ENCODE results near the gene MTA2. TPM values are rescaled to one million over a fixed set of nuclear protein-coding genes. Genes with fewer than 3 reads are reported as not detected.
A peak's percentile ranks its signal among the peaks of the same experiment; 100 is the strongest.
"Not testable (repeated sequence)": the region's sequence is repeated elsewhere in the genome, so short reads cannot be mapped to it uniquely, and the experiment has no call there.

Gene MTA2
- total RNA-seq, 1 donor, result 110 TPM

DNA sequence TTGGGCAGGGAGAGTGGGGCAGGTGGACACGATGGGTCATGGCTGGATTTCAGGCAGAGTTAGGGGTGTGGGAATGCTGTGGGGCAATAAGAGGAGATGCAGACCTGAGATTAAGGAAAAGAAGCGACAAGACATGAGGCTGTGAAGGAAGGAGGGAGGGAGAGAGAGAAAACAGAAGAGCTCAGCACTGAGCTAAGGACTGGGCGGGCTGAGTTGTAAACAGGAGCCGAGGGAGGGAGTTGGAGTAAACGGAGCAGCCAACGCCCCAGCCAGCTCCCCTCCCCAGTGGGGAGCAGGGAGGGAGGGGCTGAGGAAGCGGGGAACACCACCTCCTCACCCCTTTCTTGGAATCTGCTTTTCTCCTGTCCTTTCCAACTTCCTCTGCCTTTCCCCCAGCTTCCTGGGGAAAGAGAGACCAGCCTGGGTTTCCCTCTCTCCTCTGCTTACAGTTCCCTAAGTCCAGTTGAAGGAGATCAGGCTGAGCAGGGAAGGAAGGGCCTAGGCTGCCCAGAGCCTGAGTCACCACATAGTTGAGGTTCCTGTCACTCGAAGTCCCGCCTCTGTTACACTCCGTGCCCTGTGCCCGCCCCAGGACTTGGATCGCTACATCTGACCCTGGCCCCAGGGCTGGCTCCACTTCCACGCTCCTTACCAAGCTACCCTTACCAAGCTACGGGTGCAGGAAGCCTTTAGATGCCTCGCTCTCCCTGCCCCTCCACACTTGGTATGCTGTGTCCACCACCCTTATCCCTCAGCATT, 48.4 kb downstream of the MTA2 start:
- peak overlapping the region; percentile 57 for H3K4me3 ChIP-seq (ENCODE audit: low read depth, low read length)
- TF ChIP-seq, protein P1, sequence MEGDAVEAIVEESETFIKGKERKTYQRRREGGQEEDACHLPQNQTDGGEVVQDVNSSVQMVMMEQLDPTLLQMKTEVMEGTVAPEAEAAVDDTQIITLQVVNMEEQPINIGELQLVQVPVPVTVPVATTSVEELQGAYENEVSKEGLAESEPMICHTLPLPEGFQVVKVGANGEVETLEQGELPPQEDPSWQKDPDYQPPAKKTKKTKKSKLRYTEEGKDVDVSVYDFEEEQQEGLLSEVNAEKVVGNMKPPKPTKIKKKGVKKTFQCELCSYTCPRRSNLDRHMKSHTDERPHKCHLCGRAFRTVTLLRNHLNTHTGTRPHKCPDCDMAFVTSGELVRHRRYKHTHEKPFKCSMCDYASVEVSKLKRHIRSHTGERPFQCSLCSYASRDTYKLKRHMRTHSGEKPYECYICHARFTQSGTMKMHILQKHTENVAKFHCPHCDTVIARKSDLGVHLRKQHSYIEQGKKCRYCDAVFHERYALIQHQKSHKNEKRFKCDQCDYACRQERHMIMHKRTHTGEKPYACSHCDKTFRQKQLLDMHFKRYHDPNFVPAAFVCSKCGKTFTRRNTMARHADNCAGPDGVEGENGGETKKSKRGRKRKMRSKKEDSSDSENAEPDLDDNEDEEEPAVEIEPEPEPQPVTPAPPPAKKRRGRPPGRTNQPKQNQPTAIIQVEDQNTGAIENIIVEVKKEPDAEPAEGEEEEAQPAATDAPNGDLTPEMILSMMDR (IDR thresholded peaks at IDR 0.05; ENCODE audit: insufficient read depth, low read length), result no peak
- DNase-seq (ENCODE audit: low read depth), result peak; percentile 96

DNA sequence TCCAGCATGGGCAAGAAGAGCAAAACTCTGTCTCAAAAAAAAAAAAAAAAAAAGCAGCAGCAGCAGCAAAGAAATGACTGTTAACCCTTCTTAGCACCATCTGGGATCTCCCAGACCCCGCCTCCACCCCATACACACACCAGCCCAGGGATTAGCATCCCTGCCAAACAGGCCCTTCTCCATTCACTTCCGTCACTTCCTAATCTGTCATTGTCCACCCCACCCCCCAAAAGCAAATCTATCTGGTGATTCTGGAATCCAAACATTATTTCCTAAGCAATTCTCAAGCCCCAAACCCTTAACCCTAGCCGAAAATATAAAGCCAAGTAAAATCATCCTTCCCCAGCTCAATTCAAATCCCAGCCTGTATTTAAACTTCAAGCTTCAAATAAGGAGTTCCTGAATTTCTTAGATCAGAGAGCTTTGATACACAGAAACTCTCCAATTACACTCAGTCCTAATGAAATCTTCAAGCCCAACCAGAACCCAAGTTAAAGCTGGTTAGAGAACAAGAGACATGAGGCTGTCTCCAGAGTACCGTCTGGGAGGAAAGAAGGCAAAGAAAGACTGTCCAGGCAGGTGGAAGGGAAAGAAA, 49.1 kb downstream of the MTA2 start:
- peak; percentile 35 for DNase-seq (ENCODE audit: low read depth)
- TF ChIP-seq, protein P1 (IDR thresholded peaks at IDR 0.05; ENCODE audit: insufficient read depth, low read length), result no peak
- peak overlapping the region; percentile 57 for H3K4me3 ChIP-seq (ENCODE audit: low read depth, low read length)

DNA sequence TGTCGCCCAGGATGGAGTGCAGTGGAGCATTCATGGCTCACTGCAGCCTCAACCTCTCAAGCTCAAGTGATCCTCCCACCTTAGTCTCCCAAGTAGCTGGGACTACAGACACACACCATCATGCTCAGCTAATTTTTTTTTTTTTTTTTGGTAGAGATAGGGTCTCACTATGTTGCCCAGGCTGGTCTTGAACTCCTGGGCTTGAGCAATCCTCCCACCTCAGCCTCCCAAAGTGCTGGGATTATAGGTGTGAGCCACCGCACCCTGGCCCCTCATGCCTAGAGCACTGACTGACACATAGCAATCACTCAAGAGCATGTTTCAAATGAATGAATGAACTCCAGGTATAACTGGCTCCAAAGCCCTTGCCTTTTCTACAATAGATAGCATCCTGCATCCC, 51.2 kb downstream of the MTA2 start:
- DNase-seq (ENCODE audit: low read depth); H3K4me3 ChIP-seq (ENCODE audit: low read depth, low read length): not testable (repeated sequence)

DNA sequence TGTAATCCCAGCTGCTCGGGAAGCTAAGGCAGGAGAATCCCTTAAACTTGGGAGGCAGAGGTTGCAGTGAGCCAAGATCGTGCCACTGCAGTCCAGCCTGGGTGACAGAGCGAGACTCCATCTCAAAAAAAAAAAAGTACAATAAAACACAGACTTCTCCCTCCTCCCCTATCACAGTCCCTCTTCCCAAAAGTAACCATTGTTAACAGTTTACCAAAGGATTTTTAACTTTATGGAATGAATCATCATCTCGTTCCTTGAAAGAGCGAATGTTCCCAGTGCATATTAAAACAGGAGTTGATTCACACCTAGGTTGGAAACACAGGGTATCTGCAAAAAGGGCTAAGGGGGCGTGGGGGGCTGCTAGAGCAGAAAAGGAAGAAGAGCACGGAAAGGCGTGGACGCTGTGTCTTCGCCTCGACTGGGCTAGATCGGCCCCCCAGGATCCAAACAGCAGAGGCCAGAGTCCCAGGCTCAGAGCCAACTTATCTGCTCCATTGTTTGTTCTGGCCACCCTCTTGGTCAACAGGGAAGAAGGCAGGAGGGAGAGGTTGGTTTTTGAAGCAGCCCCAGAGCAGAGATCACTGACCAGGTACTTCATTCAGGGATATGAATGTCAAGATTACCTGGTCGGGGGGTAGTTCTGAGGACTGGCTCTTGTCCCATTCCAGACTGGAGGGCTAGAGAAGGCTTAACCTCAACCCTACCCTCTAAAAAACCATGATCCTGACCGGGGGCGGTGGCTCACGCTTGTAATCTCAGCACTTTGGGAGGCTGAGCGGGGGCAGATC, 52.9 kb downstream of the MTA2 start:
- peak; percentile 73 for DNase-seq (ENCODE audit: low read depth)
- TF ChIP-seq, protein P1 (IDR thresholded peaks at IDR 0.05; ENCODE audit: insufficient read depth, low read length), result no peak
- H3K4me3 ChIP-seq (ENCODE audit: low read depth, low read length), result peak overlapping the region; percentile 41

DNA sequence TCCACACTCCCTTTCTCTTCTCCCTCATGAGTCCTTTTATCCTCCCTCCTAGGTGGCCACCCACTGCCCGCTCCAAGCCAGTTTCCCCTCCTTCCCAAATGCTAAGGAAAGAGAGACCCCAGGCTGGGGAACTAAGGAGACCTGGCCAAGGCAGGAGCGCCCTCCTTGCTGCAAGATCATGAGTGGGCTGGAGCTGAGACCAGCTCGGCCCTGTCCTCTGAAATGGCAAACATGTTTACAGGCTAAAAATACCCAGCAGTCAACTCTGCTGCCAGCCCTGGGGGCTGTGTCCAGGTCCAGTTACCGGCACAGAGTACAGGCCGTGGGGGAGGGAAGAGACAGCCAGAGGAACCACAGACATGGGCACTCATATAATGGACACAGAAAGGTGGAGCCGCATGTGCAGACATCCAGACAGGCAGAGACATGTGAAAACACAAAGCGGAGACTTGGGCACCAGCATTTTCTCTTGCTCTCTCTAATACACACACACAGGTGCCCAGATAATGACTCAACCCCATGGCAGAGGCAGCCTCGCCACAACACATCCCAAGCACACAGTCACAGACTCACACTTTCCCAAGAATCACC, 53.9 kb downstream of the MTA2 start:
- peak overlapping the region; percentile 93 for H3K4me3 ChIP-seq (ENCODE audit: low read depth, low read length)
- TF ChIP-seq, protein P1 (IDR thresholded peaks at IDR 0.05; ENCODE audit: insufficient read depth, low read length), result no peak
- no peak for DNase-seq (ENCODE audit: low read depth)

DNA sequence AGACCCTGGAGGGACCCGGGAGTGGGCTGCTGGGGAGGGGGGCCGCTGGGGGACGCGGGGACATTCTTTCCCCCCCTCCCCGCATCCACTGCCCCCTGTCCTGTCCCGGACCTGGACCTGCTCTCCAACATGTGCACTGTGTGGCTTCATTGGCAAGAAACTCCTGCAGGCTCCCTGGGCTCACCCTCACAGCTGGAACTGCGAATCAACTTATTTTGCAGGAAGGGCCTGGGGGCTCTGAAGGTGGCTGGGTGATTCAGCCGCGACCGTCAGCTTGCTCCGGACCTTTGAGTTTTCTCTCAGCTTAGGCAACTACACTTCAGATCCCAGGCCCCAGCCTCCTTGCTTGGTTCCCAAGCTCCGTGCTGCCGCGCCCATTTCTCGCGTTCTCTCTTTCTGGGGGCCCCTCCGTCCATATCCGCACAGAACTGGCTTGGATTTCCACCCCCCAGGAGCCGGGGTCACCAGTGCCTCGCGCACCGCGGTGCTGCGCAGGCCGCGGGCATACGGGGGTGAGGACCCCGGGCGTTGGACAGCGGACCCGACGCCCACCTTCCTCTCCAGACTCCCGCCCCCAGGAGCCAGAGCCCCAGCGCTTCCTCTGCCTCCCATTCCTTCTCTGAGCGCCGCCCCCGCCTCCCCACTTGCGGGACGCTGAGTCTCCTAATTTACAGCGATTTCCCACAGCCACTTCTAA, 54.6 kb downstream of the MTA2 start:
- TF ChIP-seq, protein P1 (IDR thresholded peaks at IDR 0.05; ENCODE audit: insufficient read depth, low read length), result no peak
- peak; percentile 37 for DNase-seq (ENCODE audit: low read depth)

More for the DNA sequence above, 54.6 kb downstream of the MTA2 start:
- peak overlapping the region; percentile 93 for H3K4me3 ChIP-seq (ENCODE audit: low read depth, low read length)

Measured in fibroblast of the aortic adventitia (primary cell).